ENCODE data around the gene PARD3.

PARD3 gene

GRCh38 chr10:34181553-34182300 is 633.4 kb downstream of the PARD3 start:
- H3K4me1 ChIP-seq (ENCODE audit: control extremely low read depth in 1 of 4, control insufficient read depth in 4 of 4, insufficient read depth in 4 of 4, low read length in 3 of 4), result peaks cover 0 to 5% (median 2%) of the 10 kb centered on the region in 4 experiments
- 91% methylated on average over 9 of the region's 10 CpGs for WGBS (ENCODE audit: insufficient coverage)
- peaks cover 0 to 3% (median 0%) of the 10 kb centered on the region in 5 experiments for H3K27me3 ChIP-seq (replicated peaks in 2 of 5; ENCODE audit: control insufficient read depth in 4 of 5, insufficient read depth in 5 of 5, low read length in 4 of 5)
- H3K4me3 ChIP-seq (ENCODE audit: control insufficient read depth in 1 of 7, extremely low read depth in 1 of 7, insufficient read depth in 4 of 7, low read depth in 2 of 7, low read length in 6 of 7), result no peak overlapping the region
- CTCF ChIA-PET, result no interaction called here
- DNase-seq, result no peak
- POLR2A ChIA-PET, result no interaction called here
- no peak overlapping the region for H3K27ac ChIP-seq (ENCODE audit: insufficient read depth in 1 of 2, low read depth in 1 of 2, low read length in 2 of 2, poor library complexity in 1 of 2, severe bottlenecking in 2 of 2)
- H3K36me3 ChIP-seq (ENCODE audit: control insufficient read depth in 4 of 4, insufficient read depth in 4 of 4, low read length in 3 of 4), result no peaks in the 10 kb centered on the region
- H3K9me3 ChIP-seq (ENCODE audit: control extremely low read depth in 1 of 5, control insufficient read depth in 4 of 5, insufficient read depth in 2 of 5, low read depth in 1 of 5, low read length in 4 of 5), result no peaks in the 10 kb centered on the region

- POLR2A ChIA-PET, result no interaction called here
- Histone ChIP-seq H3K36me3 (ENCODE audit: control insufficient read depth in 4 of 4, insufficient read depth in 4 of 4, low read length in 3 of 4) (no peaks in the 10 kb centered on the region), H3K27ac (ENCODE audit: insufficient read depth in 1 of 2, low read depth in 1 of 2, low read length in 2 of 2, poor library complexity in 1 of 2, severe bottlenecking in 2 of 2) (no peak overlapping the region), H3K4me3 (ENCODE audit: control insufficient read depth in 1 of 7, extremely low read depth in 1 of 7, insufficient read depth in 4 of 7, low read depth in 2 of 7, low read length in 6 of 7) (no peak overlapping the region), H3K4me1 (ENCODE audit: control extremely low read depth in 1 of 4, control insufficient read depth in 4 of 4, insufficient read depth in 4 of 4, low read length in 3 of 4) (peaks cover 0 to 3% (median 1%) of the 10 kb centered on the region in 4 experiments), H3K9me3 (ENCODE audit: control extremely low read depth in 1 of 5, control insufficient read depth in 4 of 5, insufficient read depth in 2 of 5, low read depth in 1 of 5, low read length in 4 of 5) (no peaks in the 10 kb centered on the region), H3K27me3 (replicated peaks in 2 of 5; ENCODE audit: control insufficient read depth in 4 of 5, insufficient read depth in 5 of 5, low read length in 4 of 5) (peaks cover 0 to 3% (median 0%) of the 10 kb centered on the region in 5 experiments)
- 100% methylated on average over 2 of the region's 2 CpGs for whole genome bisulfite sequencing (ENCODE audit: insufficient coverage)
- CTCF ChIA-PET, result no interaction called here
- DNase-seq, result no peak
Measured at GRCh38 chr10:34180749-34181148, 634.3 kb downstream of the PARD3 start.

GRCh38 chr10:34179280-34179679 is 635.8 kb downstream of the PARD3 start:
- peaks cover 0 to 3% (median 1%) of the 10 kb centered on the region in 4 experiments for H3K4me1 ChIP-seq (ENCODE audit: control extremely low read depth in 1 of 4, control insufficient read depth in 4 of 4, insufficient read depth in 4 of 4, low read length in 3 of 4)
- ChIA-PET POLR2A (no interaction called here), CTCF (no interaction called here)
- H3K27me3 ChIP-seq (replicated peaks in 2 of 5; ENCODE audit: control insufficient read depth in 4 of 5, insufficient read depth in 5 of 5, low read length in 4 of 5), result peaks cover 0 to 3% (median 0%) of the 10 kb centered on the region in 5 experiments
- DNase-seq, result no peak
- 100% methylated on average over 1 of the region's 3 CpGs for WGBS (ENCODE audit: insufficient coverage)
- H3K4me3 ChIP-seq (ENCODE audit: control insufficient read depth in 1 of 7, extremely low read depth in 1 of 7, insufficient read depth in 4 of 7, low read depth in 2 of 7, low read length in 6 of 7), result no peak overlapping the region
- H3K36me3 ChIP-seq (ENCODE audit: control insufficient read depth in 4 of 4, insufficient read depth in 4 of 4, low read length in 3 of 4), result no peaks in the 10 kb centered on the region
- H3K9me3 ChIP-seq (ENCODE audit: control extremely low read depth in 1 of 5, control insufficient read depth in 4 of 5, insufficient read depth in 2 of 5, low read depth in 1 of 5, low read length in 4 of 5), result no peaks in the 10 kb centered on the region
- H3K27ac ChIP-seq (ENCODE audit: insufficient read depth in 1 of 2, low read depth in 1 of 2, low read length in 2 of 2, poor library complexity in 1 of 2, severe bottlenecking in 2 of 2), result no peak overlapping the region

- H3K4me1 ChIP-seq (ENCODE audit: control extremely low read depth in 1 of 4, control insufficient read depth in 4 of 4, insufficient read depth in 4 of 4, low read length in 3 of 4), result peaks cover 0 to 3% (median 1%) of the 10 kb centered on the region in 4 experiments
- ChIA-PET POLR2A (no interaction called here), CTCF (no interaction called here)
- no CpG with 5 or more reads among the region's 3 CpGs for WGBS (ENCODE audit: insufficient coverage)
- H3K27me3 ChIP-seq (replicated peaks in 2 of 5; ENCODE audit: control insufficient read depth in 4 of 5, insufficient read depth in 5 of 5, low read length in 4 of 5), result peaks cover 0 to 3% (median 0%) of the 10 kb centered on the region in 5 experiments
- no peak overlapping the region for H3K4me3 ChIP-seq (ENCODE audit: control insufficient read depth in 1 of 7, extremely low read depth in 1 of 7, insufficient read depth in 4 of 7, low read depth in 2 of 7, low read length in 6 of 7)
- no peak overlapping the region for H3K27ac ChIP-seq (ENCODE audit: insufficient read depth in 1 of 2, low read depth in 1 of 2, low read length in 2 of 2, poor library complexity in 1 of 2, severe bottlenecking in 2 of 2)
- no peaks in the 10 kb centered on the region for H3K36me3 ChIP-seq (ENCODE audit: control insufficient read depth in 4 of 4, insufficient read depth in 4 of 4, low read length in 3 of 4)
- peak in 1 of 3 donors; percentile 17 for DNase-seq
- no peaks in the 10 kb centered on the region for H3K9me3 ChIP-seq (ENCODE audit: control extremely low read depth in 1 of 5, control insufficient read depth in 4 of 5, insufficient read depth in 2 of 5, low read depth in 1 of 5, low read length in 4 of 5)
Measured at GRCh38 chr10:34178756-34179155, 636.3 kb downstream of the PARD3 start.

- Histone ChIP-seq H3K27ac (ENCODE audit: insufficient read depth in 1 of 2, low read depth in 1 of 2, low read length in 2 of 2, poor library complexity in 1 of 2, severe bottlenecking in 2 of 2) (no peak overlapping the region), H3K4me3 (ENCODE audit: control insufficient read depth in 1 of 7, extremely low read depth in 1 of 7, insufficient read depth in 4 of 7, low read depth in 2 of 7, low read length in 6 of 7) (no peak overlapping the region), H3K27me3 (replicated peaks in 2 of 5; ENCODE audit: control insufficient read depth in 4 of 5, insufficient read depth in 5 of 5, low read length in 4 of 5) (peaks cover 0 to 3% (median 0%) of the 10 kb centered on the region in 5 experiments), H3K36me3 (ENCODE audit: control insufficient read depth in 4 of 4, insufficient read depth in 4 of 4, low read length in 3 of 4) (no peaks in the 10 kb centered on the region), H3K9me3 (ENCODE audit: control extremely low read depth in 1 of 5, control insufficient read depth in 4 of 5, insufficient read depth in 2 of 5, low read depth in 1 of 5, low read length in 4 of 5) (no peaks in the 10 kb centered on the region), H3K4me1 (ENCODE audit: control extremely low read depth in 1 of 4, control insufficient read depth in 4 of 4, insufficient read depth in 4 of 4, low read length in 3 of 4) (peaks cover 0 to 3% (median 1%) of the 10 kb centered on the region in 4 experiments)
- POLR2A ChIA-PET, result no interaction called here
- CTCF ChIA-PET, result no interaction called here
- WGBS (ENCODE audit: insufficient coverage), result 100% methylated on average over 2 of the region's 4 CpGs
- DNase-seq, result no peak
Measured at GRCh38 chr10:34178196-34178595, 636.9 kb downstream of the PARD3 start.

- 100% methylated on average over 11 of the region's 11 CpGs for WGBS (ENCODE audit: insufficient coverage)
- no peaks in the 10 kb centered on the region for H3K36me3 ChIP-seq (ENCODE audit: control insufficient read depth in 4 of 4, insufficient read depth in 4 of 4, low read length in 3 of 4)
- H3K4me3 ChIP-seq (ENCODE audit: control insufficient read depth in 1 of 7, extremely low read depth in 1 of 7, insufficient read depth in 4 of 7, low read depth in 2 of 7, low read length in 6 of 7), result no peak overlapping the region
- DNase-seq, result no peak
- no peaks in the 10 kb centered on the region for H3K9me3 ChIP-seq (ENCODE audit: control extremely low read depth in 1 of 5, control insufficient read depth in 4 of 5, insufficient read depth in 2 of 5, low read depth in 1 of 5, low read length in 4 of 5)
- ChIA-PET POLR2A (no interaction called here), CTCF (no interaction called here)
- H3K4me1 ChIP-seq (ENCODE audit: control extremely low read depth in 1 of 4, control insufficient read depth in 4 of 4, insufficient read depth in 4 of 4, low read length in 3 of 4), result peaks cover 0 to 3% (median 1%) of the 10 kb centered on the region in 4 experiments
- H3K27ac ChIP-seq (ENCODE audit: insufficient read depth in 1 of 2, low read depth in 1 of 2, low read length in 2 of 2, poor library complexity in 1 of 2, severe bottlenecking in 2 of 2), result no peak overlapping the region
- peaks cover 0 to 3% (median 0%) of the 10 kb centered on the region in 5 experiments for H3K27me3 ChIP-seq (replicated peaks in 2 of 5; ENCODE audit: control insufficient read depth in 4 of 5, insufficient read depth in 5 of 5, low read length in 4 of 5)
Measured at GRCh38 chr10:34177445-34177844, 637.7 kb downstream of the PARD3 start.

- no peak for DNase-seq
- H3K4me3 ChIP-seq (ENCODE audit: control insufficient read depth in 1 of 7, extremely low read depth in 1 of 7, insufficient read depth in 4 of 7, low read depth in 2 of 7, low read length in 6 of 7), result no peak overlapping the region
- H3K9me3 ChIP-seq (ENCODE audit: control extremely low read depth in 1 of 5, control insufficient read depth in 4 of 5, insufficient read depth in 2 of 5, low read depth in 1 of 5, low read length in 4 of 5), result no peaks in the 10 kb centered on the region
- WGBS (ENCODE audit: insufficient coverage), result 74% methylated on average over 2 of the region's 5 CpGs
- ChIA-PET POLR2A (no interaction called here), CTCF (no interaction called here)
- H3K27me3 ChIP-seq (replicated peaks in 2 of 5; ENCODE audit: control insufficient read depth in 4 of 5, insufficient read depth in 5 of 5, low read length in 4 of 5), result peaks cover 0 to 3% (median 0%) of the 10 kb centered on the region in 5 experiments
- H3K27ac ChIP-seq (ENCODE audit: insufficient read depth in 1 of 2, low read depth in 1 of 2, low read length in 2 of 2, poor library complexity in 1 of 2, severe bottlenecking in 2 of 2), result no peak overlapping the region
- H3K36me3 ChIP-seq (ENCODE audit: control insufficient read depth in 4 of 4, insufficient read depth in 4 of 4, low read length in 3 of 4), result no peaks in the 10 kb centered on the region
- peaks cover 0 to 3% (median 1%) of the 10 kb centered on the region in 4 experiments for H3K4me1 ChIP-seq (ENCODE audit: control extremely low read depth in 1 of 4, control insufficient read depth in 4 of 4, insufficient read depth in 4 of 4, low read length in 3 of 4)
Measured at GRCh38 chr10:34176351-34176750, 638.7 kb downstream of the PARD3 start.
